CD4-positive, alpha-beta memory T cell (primary cell): ENCODE data around the gene QKI. TPM values are rescaled to one million over a fixed set of nuclear protein-coding genes. Genes with fewer than 3 reads are reported as not detected.

ENCODE experiments used
- CTCF ChIA-PET: fragments of 350-600 bp; sonication (Branson Sonifier 250); formaldehyde crosslinking; loops from one replicate; lab custom pipeline; 2021; ENCODE audit warnings: inconsistent platforms; ENCODE audit not compliant: partially characterized antibody; lab: Charles Lee
- POLR2A ChIA-PET: fragments of 350-600 bp; sonication (Branson Sonifier 250); formaldehyde crosslinking; loops from one replicate; lab custom pipeline; 2021; ENCODE audit not compliant: partially characterized antibody; lab: Charles Lee
- DNase-seq, 5 donors: peaks; one replicate each; pipeline versions ENCODE4 v3.0.0 to v3.0.0-alpha.2; 2020 to 2022; ENCODE audit warnings: mixed read lengths in 1 of 5
- H3K27ac ChIP-seq: one replicate; pipeline ENCODE4 v1.7.0; 2013; ENCODE audit warnings: low read depth, low read length
- H3K27me3 ChIP-seq: 2 replicates; pipeline ENCODE4 v1.7.0; 2013; ENCODE audit warnings: mild to moderate bottlenecking, low read length, moderate library complexity; ENCODE audit not compliant: insufficient read depth
- H3K36me3 ChIP-seq: 2 replicates; pipeline ENCODE4 v1.7.0; 2013; ENCODE audit warnings: mild to moderate bottlenecking, low read length, moderate library complexity; ENCODE audit not compliant: insufficient read depth
- H3K4me1 ChIP-seq: 2 replicates; pipeline ENCODE4 v1.7.0; 2013; ENCODE audit warnings: mild to moderate bottlenecking, low read length, moderate library complexity; ENCODE audit not compliant: insufficient read depth
- H3K4me3 ChIP-seq, 2 donors: one replicate each; pipeline ENCODE4 v1.7.0; 2013; ENCODE audit warnings: low read length in 2 of 2, mild to moderate bottlenecking in 1 of 2
- H3K9me3 ChIP-seq, 2 donors: one replicate each; pipeline ENCODE4 v1.7.0; 2013; ENCODE audit warnings: low read length in 2 of 2, control low read depth in 1 of 2; ENCODE audit not compliant: control insufficient read depth in 1 of 2
- H3K27ac Mint-ChIP-seq, 7 donors: one replicate each; pipeline ENCODE4 v1.8.0; 2020 to 2021; ENCODE audit warnings: mixed read lengths in 7 of 7, mild to moderate bottlenecking in 6 of 7, inconsistent platforms in 3 of 7, moderate library complexity in 3 of 7
- H3K27me3 Mint-ChIP-seq, 2 donors: one replicate each; pipeline ENCODE4 v1.8.0; 2020 to 2021; ENCODE audit warnings: mixed read lengths in 2 of 2
- H3K36me3 Mint-ChIP-seq, 2 donors: one replicate each; pipeline ENCODE4 v1.8.0; 2020 to 2021; ENCODE audit warnings: mixed read lengths in 2 of 2, inconsistent platforms in 1 of 2, mild to moderate bottlenecking in 1 of 2
- H3K4me1 Mint-ChIP-seq, 4 donors: one replicate each; pipeline ENCODE4 v1.8.0; 2020 to 2021; ENCODE audit warnings: mixed read lengths in 4 of 4, mild to moderate bottlenecking in 1 of 4
- H3K4me3 Mint-ChIP-seq, 8 donors: one replicate each; pipeline ENCODE4 v1.8.0; 2020 to 2021; ENCODE audit warnings: mixed read lengths in 8 of 8, mild to moderate bottlenecking in 7 of 8, moderate library complexity in 6 of 8, inconsistent platforms in 3 of 8
- H3K9me3 Mint-ChIP-seq, 8 donors: one replicate each; pipeline ENCODE4 v1.8.0; 2020 to 2021; ENCODE audit warnings: mixed read lengths in 8 of 8, mild to moderate bottlenecking in 5 of 8, inconsistent platforms in 3 of 8, moderate library complexity in 1 of 8
- intact Hi-C: fragments of 100-400 bp; cut with micrococcal nuclease; formaldehyde crosslinking; loops from one replicate; pipeline ENCODE4 v1.15.1; 2023
- polyA plus RNA-seq, 2 donors: library from polyadenylated mRNA; unstranded; fragments of 300-500 nt; fragmentation: Illumina TruSeq; gene quantifications; one replicate each; pipeline ENCODE4 v1.2.3, GENCODE V29; 2021
- total RNA-seq, 2 experiments: library from RNA; stranded (reverse); gene quantifications; one replicate each; pipeline ENCODE4 v1.2.3, GENCODE V29; 2021

QKI gene
- total and polyA plus RNA-seq, 4 experiments from 2014 or later, result 7.7 to 66.4 (median 46.3) TPM

- Histone ChIP-seq H3K27me3 (no peaks in the 10 kb centered on the region), H3K4me3 (peak overlapping the region; percentile 48 to 66), H3K4me1 (peaks cover 60% of the 10 kb centered on the region), H3K9me3 (no peaks in the 10 kb centered on the region), H3K27ac (peak overlapping the region; percentile 79), H3K36me3 (no peaks in the 10 kb centered on the region)
- CTCF ChIA-PET, result interaction anchor here (1.0 kb wide), 2 partner anchors 13 to 41 kb away, joined by 3 read pairs; no protein-coding TSS in a partner anchor
- Mint-ChIP-seq H3K9me3 (peaks cover 0 to 2% (median 0%) of the 10 kb centered on the region in 8 donors), H3K27ac (peak overlapping the region; percentile 85 to 100 (median 99)), H3K4me1 (peaks cover 50 to 74% (median 63%) of the 10 kb centered on the region in 4 donors), H3K36me3 (peaks cover 15 to 19% of the 10 kb centered on the region in 2 donors), H3K27me3 (no peaks in the 10 kb centered on the region), H3K4me3 (peak overlapping the region; percentile 87 to 99 (median 94))
- intact Hi-C loops, result loop anchor here (1.0 to 2.0 kb wide), 2 partner anchors 14 to 44 kb away; no protein-coding TSS in a partner anchor
- POLR2A ChIA-PET, result interaction anchor here (0.6 to 2.9 kb wide), 4 partner anchors 9 to 95 kb away, joined by 3 to 34 read pairs (median 4); partner anchors contain the start of gene QKI
- peak; percentile 54 to 72 (median 63) for DNase-seq
Measured at GRCh38 chr6:163460307-163460782, 45.8 kb downstream of the QKI start.

GRCh38 chr6:163461696-163462095 lies 47.2 kb downstream of the QKI start:
- intact Hi-C loops, result loop anchor here (2.0 kb wide), 1 partner anchor 15 kb away; no protein-coding TSS in a partner anchor

GRCh38 chr6:163463180-163463579 lies 48.7 kb downstream of the QKI start:
- Mint-ChIP-seq H3K4me1 (peaks cover 35 to 62% (median 47%) of the 10 kb centered on the region in 4 donors), H3K27me3 (no peaks in the 10 kb centered on the region), H3K27ac (peak overlapping the region in 2 of 7 donors; percentile 21 to 100), H3K36me3 (peaks cover 12 to 26% of the 10 kb centered on the region in 2 donors), H3K4me3 (peak overlapping the region in 2 of 8 donors; percentile 22 to 23), H3K9me3 (no peaks in the 10 kb centered on the region)
- Histone ChIP-seq H3K4me3 (no peak overlapping the region), H3K9me3 (no peaks in the 10 kb centered on the region), H3K27me3 (no peaks in the 10 kb centered on the region), H3K27ac (no peak overlapping the region), H3K36me3 (no peaks in the 10 kb centered on the region), H3K4me1 (peaks cover 43% of the 10 kb centered on the region)
- no peak for DNase-seq
- CTCF ChIA-PET, result no interaction called here
- POLR2A ChIA-PET, result no interaction called here
- intact Hi-C loops, result no loop called here

More at GRCh38 chr6:163461696-163462095, 47.2 kb downstream of the QKI start:
- DNase-seq, result peak in 4 of 5 donors; percentile 24 to 51 (median 40)
- H3K36me3 ChIP-seq, result no peaks in the 10 kb centered on the region
- no peaks in the 10 kb centered on the region for H3K9me3 ChIP-seq
- Mint-ChIP-seq H3K27ac (peak overlapping the region; percentile 81 to 100 (median 92)), H3K9me3 (no peaks in the 10 kb centered on the region), H3K4me1 (peaks cover 44 to 68% (median 60%) of the 10 kb centered on the region in 4 donors), H3K4me3 (peak overlapping the region; percentile 13 to 94 (median 68)), H3K27me3 (no peaks in the 10 kb centered on the region), H3K36me3 (peaks cover 12 to 21% of the 10 kb centered on the region in 2 donors)
- H3K27ac ChIP-seq, result peak overlapping the region; percentile 79
- peaks cover 58% of the 10 kb centered on the region for H3K4me1 ChIP-seq
- H3K27me3 ChIP-seq, result no peaks in the 10 kb centered on the region
- CTCF ChIA-PET, result no interaction called here
- no peak overlapping the region for H3K4me3 ChIP-seq
- POLR2A ChIA-PET, result interaction anchor here (1.6 to 2.9 kb wide), 2 partner anchors 44 to 46 kb away, joined by 4 to 34 read pairs; partner anchors contain the start of gene QKI

GRCh38 chr6:163463795-163464194 lies 49.3 kb downstream of the QKI start:
- Mint-ChIP-seq H3K27ac (peak overlapping the region in 3 of 7 donors; percentile 14 to 64 (median 38)), H3K4me3 (peak overlapping the region in 1 of 8 donors; percentile 27), H3K4me1 (peaks cover 32 to 56% (median 42%) of the 10 kb centered on the region in 4 donors), H3K36me3 (peaks cover 12 to 31% of the 10 kb centered on the region in 2 donors), H3K9me3 (no peaks in the 10 kb centered on the region), H3K27me3 (no peaks in the 10 kb centered on the region)
- ChIA-PET CTCF (no interaction called here), POLR2A (no interaction called here)
- intact Hi-C loops, result no loop called here
- no peak for DNase-seq
- no peak overlapping the region for H3K4me3 ChIP-seq
- H3K27ac ChIP-seq, result no peak overlapping the region
- peaks cover 37% of the 10 kb centered on the region for H3K4me1 ChIP-seq
- H3K27me3 ChIP-seq, result no peaks in the 10 kb centered on the region
- H3K9me3 ChIP-seq, result no peaks in the 10 kb centered on the region
- no peaks in the 10 kb centered on the region for H3K36me3 ChIP-seq

- ChIA-PET CTCF (no interaction called here), POLR2A (no interaction called here)
- Histone ChIP-seq H3K36me3 (no peaks in the 10 kb centered on the region), H3K4me1 (peaks cover 10% of the 10 kb centered on the region), H3K4me3 (no peak overlapping the region), H3K9me3 (no peaks in the 10 kb centered on the region), H3K27ac (no peak overlapping the region), H3K27me3 (no peaks in the 10 kb centered on the region)
- H3K4me1 Mint-ChIP-seq, result peaks cover 9 to 32% (median 28%) of the 10 kb centered on the region in 4 donors
- intact Hi-C loops, result no loop called here
- DNase-seq, result no peak
- peaks cover 26 to 57% of the 10 kb centered on the region in 2 donors for H3K36me3 Mint-ChIP-seq
- peaks cover 0 to 21% (median 15%) of the 10 kb centered on the region in 8 donors for H3K9me3 Mint-ChIP-seq
- no peak overlapping the region for H3K27ac Mint-ChIP-seq
- peak overlapping the region in 1 of 8 donors; percentile 59 for H3K4me3 Mint-ChIP-seq
- no peaks in the 10 kb centered on the region for H3K27me3 Mint-ChIP-seq
Measured at GRCh38 chr6:163466839-163467390, 52.4 kb downstream of the QKI start.

- H3K4me3 ChIP-seq, result no peak overlapping the region
- H3K36me3 Mint-ChIP-seq, result peaks cover 27 to 57% of the 10 kb centered on the region in 2 donors
- H3K9me3 Mint-ChIP-seq, result peaks cover 0 to 21% (median 15%) of the 10 kb centered on the region in 8 donors
- DNase-seq, result no peak
- H3K36me3 ChIP-seq, result no peaks in the 10 kb centered on the region
- no peaks in the 10 kb centered on the region for H3K9me3 ChIP-seq
- ChIA-PET CTCF (interaction anchor here (1.2 kb wide), 1 partner anchor 86 kb away, joined by 4 read pairs; no protein-coding TSS in a partner anchor), POLR2A (no interaction called here)
- no peaks in the 10 kb centered on the region for H3K27me3 Mint-ChIP-seq
- intact Hi-C loops, result no loop called here
- peaks cover 7 to 27% (median 18%) of the 10 kb centered on the region in 4 donors for H3K4me1 Mint-ChIP-seq
- H3K27ac Mint-ChIP-seq, result peak overlapping the region in 1 of 7 donors; percentile 42
- no peak overlapping the region for H3K4me3 Mint-ChIP-seq
- H3K4me1 ChIP-seq, result no peaks in the 10 kb centered on the region
- H3K27me3 ChIP-seq, result no peaks in the 10 kb centered on the region
- H3K27ac ChIP-seq, result no peak overlapping the region
Measured at GRCh38 chr6:163468738-163469137, 54.2 kb downstream of the QKI start.

GRCh38 chr6:163469459-163469985 lies 55.0 kb downstream of the QKI start:
- Histone ChIP-seq H3K4me1 (no peaks in the 10 kb centered on the region), H3K27ac (no peak overlapping the region), H3K27me3 (no peaks in the 10 kb centered on the region), H3K9me3 (no peaks in the 10 kb centered on the region), H3K36me3 (no peaks in the 10 kb centered on the region), H3K4me3 (no peak overlapping the region)
- H3K27ac Mint-ChIP-seq, result no peak overlapping the region
- H3K4me3 Mint-ChIP-seq, result no peak overlapping the region
- H3K4me1 Mint-ChIP-seq, result peaks cover 7 to 24% (median 12%) of the 10 kb centered on the region in 4 donors
- peaks cover 27 to 50% of the 10 kb centered on the region in 2 donors for H3K36me3 Mint-ChIP-seq
- POLR2A ChIA-PET, result no interaction called here
- H3K9me3 Mint-ChIP-seq, result peaks cover 0 to 21% (median 15%) of the 10 kb centered on the region in 8 donors
- no peak for DNase-seq
- CTCF ChIA-PET, result interaction anchor here (1.2 kb wide), 1 partner anchor 85 kb away, joined by 4 read pairs; no protein-coding TSS in a partner anchor
- no peaks in the 10 kb centered on the region for H3K27me3 Mint-ChIP-seq
- intact Hi-C loops, result no loop called here
